Nucleus accumbens (tissue), 56 donors: ENCODE results near the gene HDAC9.

ENCODE experiments used
- DNase-seq, 56 donors: peaks; one replicate each; lab custom pipeline; 2025; lab: John Stamatoyannopoulos, UW

HDAC9 gene

DNA sequence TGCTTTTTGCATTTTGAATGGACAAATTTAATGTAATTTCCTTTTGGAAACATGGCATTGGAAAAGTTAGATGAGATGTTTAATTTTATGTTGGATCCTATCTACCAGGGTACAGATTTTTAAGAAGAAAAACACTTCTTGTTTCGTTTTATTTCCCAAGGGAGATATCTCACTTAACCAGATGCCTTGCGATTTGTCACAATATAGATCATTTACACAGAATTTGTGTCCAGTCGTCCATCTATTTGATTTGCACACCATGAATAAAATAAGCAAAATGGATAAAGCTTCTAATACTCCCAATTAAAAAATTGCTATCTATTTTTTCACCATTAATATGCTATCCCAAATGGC is 25.7 kb downstream of the HDAC9 start:
- DNase-seq = no peak

DNA sequence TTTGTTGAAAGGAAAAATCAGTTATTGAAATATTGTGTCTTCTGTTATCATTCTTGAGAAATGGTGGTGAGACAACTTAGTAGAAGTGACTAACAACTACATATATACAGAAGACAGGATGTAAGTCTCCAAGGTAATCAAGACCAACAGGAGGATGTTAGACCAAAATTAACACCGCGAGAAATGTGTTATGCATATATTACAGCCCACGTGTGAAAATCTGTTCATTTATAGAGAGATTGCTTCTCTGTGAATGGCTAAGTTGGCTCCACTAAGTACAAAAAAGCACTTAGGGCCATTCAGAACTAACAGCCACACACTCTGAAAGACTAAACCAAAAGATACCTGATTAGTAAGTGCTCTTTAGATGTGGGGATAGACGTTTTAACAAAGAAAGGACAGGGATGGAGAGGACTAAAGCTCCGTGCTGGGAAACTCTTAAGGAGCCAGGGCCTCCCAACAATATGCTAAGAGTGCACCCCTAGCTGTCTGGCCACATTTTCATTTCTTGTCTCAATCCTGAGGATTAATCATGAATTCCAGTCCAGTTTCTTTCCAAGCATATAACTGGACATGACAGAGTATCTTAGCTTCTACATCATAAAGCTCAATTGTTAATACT is 26.5 kb downstream of the HDAC9 start:
- DNase-seq = no peak

DNA sequence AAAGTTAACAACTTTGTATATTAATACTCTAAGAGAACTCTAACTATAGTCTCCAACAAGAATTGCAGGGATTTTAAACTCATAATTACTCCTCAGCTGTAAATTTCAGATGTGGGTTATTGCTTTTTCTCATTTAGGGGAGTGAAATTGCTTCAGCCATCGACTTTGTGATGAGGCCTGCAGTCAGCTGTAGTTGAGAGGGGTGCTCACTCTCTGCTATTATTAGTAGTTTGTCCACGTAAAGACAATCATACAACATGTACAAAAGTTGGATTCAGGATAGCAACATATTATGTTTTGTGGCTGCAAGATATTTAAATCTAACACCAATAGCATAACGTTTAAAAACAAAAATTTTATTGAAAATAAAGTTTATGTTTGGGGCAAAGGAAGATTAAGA is 28.7 kb downstream of the HDAC9 start:
- DNase-seq = no peak

DNA sequence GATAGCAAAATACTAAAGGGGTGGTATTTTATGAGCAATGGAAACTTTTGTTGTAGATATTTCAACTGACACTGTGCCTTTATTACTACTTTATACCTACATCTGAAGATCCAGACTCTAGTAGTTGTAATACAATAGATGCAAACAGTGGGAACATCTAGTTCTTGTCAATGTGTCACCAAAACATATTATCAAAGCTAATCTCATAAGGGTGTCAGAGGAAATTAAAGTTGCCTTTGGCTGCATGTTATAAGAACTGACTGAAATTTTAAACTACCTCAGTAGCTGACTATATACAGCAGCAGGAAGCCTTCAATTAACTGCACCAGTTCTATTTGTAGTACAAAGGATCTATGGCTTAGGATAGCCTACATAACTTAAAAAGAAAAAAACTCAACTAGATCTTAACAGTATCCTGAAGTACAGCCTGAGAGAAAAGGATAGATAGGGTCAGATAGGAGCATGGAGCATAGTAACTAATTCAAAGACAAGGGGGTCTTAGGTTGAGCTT is 30.9 kb downstream of the HDAC9 start:
- DNase-seq = no peak

DNA sequence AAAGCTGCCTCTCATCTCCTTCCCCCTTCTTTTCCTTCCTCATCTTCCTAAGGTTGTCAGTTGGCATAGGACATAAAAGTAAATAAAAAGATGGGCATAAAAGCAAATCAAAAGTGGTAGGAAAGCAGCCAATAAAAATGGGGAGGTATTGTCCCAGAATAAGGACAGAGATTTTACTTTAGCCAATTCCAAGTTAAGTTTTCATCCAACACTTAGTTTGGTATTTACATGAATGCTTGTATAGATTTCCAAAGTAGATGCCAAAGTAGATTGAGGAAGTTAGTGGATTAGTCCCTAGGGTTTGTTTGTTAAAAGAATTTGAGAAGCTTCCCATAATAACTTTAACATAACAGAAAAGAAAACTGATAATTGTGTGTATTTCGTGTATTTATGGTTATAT is 33.7 kb downstream of the HDAC9 start:
- no peak for DNase-seq

DNA sequence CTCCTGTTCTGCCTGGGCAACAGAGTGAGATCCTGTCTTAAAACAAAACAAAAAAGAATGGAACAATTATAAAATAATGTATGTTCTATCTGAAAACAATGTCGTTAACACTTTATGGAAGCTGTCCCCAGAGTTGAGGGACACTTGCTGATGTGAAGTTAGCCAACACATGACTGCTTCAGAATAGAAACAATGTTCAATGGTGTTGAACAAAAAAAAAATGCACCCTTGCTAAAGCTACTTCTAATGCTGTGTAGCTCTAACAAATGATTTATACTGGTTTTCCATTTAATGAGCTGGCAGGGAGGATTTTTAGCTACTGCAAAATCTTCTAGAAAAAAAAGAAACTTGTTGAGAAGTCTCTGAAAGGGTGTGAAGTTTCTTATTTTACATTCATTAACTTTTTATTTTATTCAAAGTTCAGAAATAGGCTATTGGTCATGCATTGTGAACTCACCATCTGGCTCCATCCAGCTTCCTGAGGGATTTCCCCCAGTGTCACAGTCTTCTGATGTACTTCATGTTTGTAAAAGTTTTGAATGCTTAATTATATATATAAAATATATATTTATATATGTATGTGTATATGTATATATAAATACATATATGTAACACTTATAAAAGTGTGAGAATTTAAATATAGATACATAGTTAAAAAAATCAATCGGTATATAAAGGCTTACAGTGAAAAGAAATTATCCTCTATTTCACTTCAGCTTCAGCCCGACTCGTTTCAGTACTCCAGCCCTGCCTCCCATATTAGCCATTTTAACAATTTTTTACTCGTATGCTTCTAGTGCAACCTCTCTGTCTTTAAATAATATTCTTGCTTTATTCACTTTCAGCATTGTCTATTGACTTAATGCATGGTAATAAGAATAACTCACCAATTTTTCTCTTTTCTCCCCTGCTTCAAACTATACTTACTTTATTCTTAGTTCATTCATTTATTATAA is 35.0 kb downstream of the HDAC9 start:
- no peak for DNase-seq

DNA sequence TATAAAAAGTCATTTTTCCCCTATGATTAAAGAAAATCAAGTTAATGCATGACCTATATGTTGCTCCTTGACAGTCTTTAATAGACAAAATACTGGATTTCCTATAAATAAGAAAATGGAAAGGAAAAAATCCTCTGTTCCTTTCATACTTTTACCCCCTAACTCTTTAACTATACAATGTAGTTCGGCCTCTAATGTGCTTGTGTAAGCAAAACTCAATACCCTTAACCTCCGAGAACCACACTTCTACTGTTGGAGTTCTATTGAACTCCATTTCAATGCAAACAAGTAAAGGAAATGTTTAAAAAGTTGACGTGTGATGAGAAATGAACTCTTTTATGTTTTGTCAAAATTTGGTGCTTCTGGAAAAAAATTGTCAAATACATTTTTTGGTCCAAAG is 36.0 kb downstream of the HDAC9 start:
- DNase-seq = no peak

DNA sequence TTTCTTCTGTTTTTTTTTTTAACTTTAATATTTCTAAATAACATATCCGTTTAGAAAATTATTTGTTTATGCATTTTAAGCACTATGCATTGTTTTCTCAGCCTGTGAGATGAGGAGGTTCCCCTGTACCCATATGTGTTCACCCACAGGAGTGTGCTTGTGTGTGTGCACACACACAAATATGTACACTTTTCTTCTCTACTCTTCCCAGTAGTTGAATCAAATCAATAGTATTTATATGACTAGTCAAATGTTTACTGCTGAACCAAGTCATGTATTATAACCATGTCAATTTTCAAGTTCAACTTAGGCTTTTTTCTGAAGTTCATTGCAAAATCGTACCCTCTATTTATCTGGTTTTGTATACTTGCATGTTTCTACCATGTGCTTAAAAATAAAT is 37.3 kb downstream of the HDAC9 start:
- DNase-seq = no peak

DNA sequence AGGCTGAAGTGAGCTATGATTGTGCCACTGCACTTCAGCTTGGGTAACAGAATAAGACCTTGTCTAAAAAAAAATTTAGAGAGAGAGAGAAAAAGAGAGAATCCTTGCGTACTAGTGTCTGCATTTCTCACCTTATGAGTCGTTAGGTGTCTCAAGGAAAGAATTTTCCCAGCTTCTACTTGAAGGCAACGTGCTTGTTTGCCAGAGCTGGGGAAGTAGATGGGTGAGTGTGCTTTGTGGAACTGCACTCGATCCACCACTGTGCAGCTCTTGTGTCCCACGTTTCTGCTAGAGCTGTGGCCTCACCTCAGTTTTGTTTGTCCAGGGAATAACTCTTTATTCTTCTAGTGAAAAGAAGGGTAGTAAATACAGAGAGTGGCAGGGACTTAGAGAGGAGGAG is 38.9 kb downstream of the HDAC9 start:
- no peak for DNase-seq

DNA sequence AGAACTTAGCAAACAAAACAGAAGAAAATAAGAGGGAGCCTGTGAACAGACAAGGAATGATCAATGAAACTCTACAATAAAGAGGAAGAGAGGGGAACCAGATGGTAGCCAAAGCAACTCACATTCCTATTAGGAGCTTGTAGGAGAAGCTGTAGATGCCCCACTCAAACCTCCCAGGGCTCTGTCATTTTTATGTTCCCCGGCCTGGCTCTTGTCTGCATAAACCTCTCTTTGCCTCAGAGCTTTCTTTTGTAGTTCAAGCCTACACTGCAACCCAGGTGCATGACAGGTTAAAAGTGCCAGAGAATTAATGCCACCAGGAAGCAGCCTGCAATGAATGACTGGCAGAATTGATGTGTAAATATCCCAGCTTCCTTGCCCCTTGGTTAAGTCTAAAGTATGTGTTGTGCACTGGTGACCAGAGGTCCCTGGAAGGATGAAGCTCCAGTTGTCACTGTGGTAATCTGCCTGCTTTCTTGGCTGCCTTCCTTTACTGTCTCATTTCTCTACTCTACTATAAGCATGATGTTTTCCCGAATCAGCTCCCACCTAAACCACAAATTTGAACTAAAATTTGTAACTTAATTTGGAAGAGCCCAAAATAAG is 40.4 kb downstream of the HDAC9 start:
- no peak for DNase-seq

DNA sequence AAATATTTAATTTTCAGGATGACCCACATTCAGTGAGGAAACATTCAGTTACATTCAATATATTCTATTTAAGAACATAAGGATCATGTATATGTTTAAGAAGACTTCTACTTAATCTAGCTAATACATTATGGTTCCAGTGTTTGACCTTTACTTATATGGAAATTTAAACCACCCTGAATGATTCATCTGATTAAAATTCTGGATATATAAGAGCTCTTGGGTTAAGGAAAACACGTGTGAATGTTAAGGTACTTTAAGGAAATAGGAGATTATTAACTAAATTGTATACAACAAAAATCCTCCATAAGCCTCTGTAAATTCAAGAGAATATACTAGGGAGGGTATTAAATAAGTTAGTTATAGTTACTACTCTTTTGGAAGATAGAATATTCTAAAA is 40.9 kb downstream of the HDAC9 start:
- DNase-seq = no peak

DNA sequence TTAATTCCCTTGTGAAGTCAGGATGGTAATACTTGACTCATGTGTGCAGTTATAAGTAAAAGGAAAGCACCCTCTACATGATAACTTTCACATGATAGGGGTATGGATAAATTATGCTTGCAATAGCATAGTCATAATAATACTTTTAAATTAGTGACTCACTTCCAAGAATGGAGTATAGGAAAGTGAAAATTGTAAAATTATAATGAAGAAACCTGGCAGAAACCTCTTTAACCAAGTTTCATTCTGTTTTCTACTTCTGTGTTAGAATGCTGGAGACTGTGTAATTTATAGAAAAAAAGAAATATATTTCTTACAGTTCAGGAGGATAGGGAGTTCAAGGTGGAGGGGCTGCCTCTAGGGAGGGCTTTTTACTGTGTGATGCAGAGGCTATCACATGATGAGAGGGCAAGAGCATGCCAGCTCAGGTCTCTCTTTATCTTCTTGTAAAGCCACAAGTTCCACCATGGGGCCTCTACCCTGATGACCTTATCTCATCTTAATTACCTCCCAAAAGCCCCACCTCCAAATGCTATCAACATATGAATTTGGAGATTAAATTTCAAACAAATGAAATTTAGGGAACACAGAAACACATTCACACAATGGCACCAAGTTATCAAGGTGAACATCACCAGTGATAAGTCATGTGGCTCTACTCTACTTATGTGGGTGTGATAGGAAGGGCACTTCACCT is 43.2 kb downstream of the HDAC9 start:
- DNase-seq = no peak

DNA sequence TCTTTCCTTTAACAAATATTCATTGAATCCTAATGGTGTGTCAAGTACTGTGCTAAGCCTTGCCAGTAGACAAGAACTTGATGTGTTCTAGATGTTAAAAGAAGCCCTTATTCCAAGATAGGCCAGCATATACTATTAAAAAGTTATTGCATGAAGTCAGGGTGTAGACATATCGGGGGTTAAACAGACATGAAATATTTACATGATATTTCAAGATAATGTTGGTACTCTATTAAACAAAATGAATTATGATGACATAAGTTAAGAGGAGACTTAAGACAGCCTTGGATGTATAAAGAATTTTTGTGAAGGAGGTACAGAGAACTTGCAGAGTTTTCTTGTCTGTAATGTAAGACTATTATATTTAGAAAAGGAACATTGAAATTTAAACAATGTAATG is 44.8 kb downstream of the HDAC9 start:
- no peak for DNase-seq

DNA sequence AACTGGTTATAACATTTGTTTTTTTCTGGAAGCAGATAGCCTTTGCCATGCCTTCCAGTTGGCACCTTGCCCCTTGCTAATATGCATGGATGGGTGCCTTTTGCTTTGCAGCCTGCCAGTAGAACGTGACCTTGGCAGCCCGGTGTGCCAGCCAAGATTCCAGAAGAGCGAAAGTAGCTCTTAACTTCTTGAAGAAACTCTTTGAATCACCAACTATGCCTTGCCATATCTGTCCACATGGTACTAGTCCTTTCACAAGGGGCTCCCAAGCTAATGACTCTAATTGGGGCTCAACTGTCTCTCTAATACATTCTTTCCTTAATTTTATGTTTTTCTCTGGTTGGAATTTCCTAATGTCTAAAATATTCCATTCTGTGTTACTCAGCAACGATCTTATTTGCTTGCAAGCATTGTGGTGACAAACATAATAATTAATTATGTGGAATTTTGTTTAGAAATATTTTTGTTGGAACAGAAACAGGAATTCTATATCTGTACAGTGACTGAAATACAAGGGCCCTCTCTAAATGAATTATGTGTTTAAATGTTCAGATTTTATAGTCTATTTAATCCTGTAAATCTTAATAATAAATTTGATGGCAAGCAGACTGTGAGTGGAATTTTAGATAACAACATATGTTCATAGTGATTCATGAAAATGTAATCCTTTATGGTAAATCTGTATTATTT is 45.8 kb downstream of the HDAC9 start:
- peak in 14 of 56 donors; percentile 3 to 63 (median 12) for DNase-seq

DNA sequence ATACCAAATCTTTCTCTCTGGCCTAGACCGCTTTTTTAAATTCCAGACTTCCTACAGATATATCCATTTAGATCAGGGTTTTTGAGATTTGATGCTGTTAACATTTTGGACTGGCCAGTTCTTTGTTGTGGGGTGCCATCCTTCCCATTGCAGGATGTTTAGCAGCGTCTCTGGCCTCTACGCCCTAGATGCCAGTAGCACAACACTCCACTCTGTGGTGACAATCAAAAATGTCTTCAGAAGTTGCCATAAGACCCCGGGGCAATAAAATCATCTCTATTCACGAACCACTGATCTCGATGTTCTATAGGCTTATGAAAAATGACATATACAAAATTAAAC is 46.3 kb downstream of the HDAC9 start:
- DNase-seq = no peak

DNA sequence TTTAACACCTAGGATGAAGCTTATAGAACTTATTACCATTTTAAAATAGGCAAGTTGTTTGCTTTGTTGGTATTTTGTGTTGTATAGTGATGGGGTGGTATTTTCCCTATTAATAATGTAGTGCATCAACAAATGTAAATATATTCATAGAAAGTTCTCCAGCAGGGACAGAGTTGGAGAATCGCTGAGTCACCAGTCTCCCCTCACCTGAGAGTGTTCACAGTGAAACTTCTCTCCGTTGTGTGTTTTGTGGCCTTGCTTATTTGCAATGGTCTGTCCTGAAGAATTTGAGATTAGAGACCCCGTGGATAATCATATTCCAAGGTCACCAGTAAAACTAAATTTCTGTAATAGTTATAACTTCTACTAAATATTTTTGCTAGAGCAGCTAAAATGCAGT is 51.0 kb downstream of the HDAC9 start:
- DNase-seq = no peak

DNA sequence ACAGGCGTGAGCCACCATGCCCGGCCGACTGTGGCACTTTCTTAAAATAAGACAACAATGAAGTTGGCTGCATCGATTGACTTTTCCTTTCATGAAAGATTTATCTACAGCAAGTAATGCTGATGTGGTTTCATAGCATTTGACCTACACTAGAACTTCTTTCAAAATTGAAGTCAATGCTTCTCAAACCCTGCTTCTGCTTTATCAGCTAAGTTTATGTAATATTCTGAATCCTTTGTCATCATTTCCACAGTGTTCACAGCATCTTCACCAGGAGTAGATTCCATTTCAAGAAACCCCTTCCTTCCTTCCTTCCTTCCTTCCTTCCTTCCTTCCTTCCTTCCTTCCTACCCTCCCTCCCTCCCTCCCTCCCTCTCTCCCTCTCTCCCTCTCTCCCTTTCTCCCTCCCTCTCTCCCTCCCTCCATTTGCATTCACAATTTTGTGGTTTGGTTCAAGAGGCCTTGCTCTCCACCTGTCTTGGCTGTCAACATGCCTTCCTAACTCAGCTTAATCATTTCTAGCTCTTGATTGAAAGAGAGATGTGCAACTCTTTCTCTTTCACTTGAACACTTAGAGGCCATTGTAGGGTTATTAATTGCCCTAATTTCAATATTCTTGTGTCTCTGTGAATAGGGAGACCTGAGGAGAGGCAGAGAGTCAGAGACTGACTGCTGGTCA is 52.1 kb downstream of the HDAC9 start:
- no peak for DNase-seq

DNA sequence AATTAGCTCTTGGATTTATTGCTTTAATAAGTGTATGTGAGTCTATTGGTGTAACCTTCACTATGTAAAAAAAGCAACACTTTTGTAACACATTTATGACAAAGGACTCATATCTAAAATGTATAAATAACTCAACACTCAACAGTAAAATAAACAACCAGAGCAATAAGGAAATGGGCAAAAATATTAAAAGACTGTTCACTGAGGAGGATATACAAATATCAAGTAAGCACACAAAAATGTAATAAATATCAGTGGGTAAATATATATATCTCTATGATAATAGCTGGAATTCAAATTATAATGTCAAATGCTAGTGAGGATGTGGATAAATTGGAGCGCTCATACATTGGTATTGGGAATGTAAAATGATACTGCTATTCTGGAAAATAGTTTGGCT is 53.0 kb downstream of the HDAC9 start:
- no peak for DNase-seq

DNA sequence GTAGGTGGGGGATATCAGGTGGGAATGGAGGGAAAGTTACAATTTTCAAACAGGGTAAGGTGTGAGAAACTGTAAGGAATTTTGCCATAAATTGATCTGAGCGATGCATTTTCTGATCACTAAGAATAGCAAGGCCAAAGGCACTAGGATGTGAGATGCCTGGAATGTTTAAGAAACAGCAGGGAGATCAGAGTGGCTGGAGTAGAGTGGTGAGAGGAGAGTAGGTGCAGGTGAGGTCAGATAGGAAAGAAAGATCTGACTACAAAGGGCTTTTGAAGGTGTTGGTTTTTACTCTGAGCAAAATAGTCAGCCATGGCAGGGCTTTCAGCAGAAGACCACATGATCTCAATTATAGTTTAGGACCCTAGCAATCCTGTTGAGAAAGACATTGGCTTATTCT is 55.0 kb downstream of the HDAC9 start:
- DNase-seq = no peak

DNA sequence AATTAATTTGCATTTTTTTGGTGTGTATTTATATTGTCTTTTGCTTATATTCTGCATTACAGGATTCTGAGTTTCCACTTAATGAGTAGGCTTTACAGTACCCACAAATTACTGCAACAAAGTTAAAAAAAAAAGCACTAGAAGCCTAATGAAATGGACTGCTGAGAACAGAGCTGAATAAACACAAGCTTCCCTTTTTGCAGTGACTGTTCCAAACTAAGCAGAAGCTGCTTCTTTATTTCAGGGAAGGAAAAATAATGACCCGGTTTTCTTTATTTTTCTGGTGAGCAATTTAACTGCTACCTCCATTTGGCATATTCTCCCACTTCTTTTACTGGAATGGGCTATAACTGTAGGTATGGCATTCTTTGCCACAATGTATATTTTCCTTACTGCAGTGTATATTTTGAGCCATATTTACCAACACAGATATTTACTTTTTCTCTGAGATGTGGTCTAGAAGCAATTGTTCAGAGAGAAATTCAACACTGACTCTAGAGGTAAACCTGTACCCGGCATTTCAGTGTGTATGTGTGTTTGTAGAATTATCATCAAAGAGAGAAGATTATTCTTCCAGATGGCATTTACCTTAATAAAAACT is 56.9 kb downstream of the HDAC9 start:
- DNase-seq = no peak
